Activated CD4-positive, alpha-beta T cell treated with anti-CD3 and anti-CD28 coated beads for 36 hours (primary cell): Measurements from ENCODE around the gene IL13. TPM values are rescaled to one million over a fixed set of nuclear protein-coding genes. Genes with fewer than 3 reads are reported as not detected.

Experiments
- ATAC-seq: fragments of 200-7000 bp; cut with Tn5 transposase; one replicate; pipeline ENCODE4 v1.10.0; 2021; ENCODE audit warnings: mild to moderate bottlenecking, moderate library complexity
- CTCF ChIA-PET: fragments of 350-600 bp; sonication (Branson Sonifier 250); formaldehyde crosslinking; loops from one replicate; lab custom pipeline; 2021; ENCODE audit warnings: antibody characterized with exemption; lab: Charles Lee
- POLR2A ChIA-PET: fragments of 350-600 bp; sonication (Branson Sonifier 250); formaldehyde crosslinking; loops from one replicate; lab custom pipeline; 2021; ENCODE audit warnings: antibody characterized with exemption, inconsistent platforms; lab: Charles Lee
- DNase-seq: peaks from one replicate; pipeline ENCODE4 v3.0.0-alpha.2; 2020
- H3K27ac Mint-ChIP-seq: one replicate; pipeline ENCODE4 v1.8.0; 2021; ENCODE audit warnings: mixed read lengths
- H3K27me3 Mint-ChIP-seq: one replicate; pipeline ENCODE4 v1.8.0; 2021; ENCODE audit warnings: mixed read lengths
- H3K36me3 Mint-ChIP-seq: one replicate; pipeline ENCODE4 v1.8.0; 2021; ENCODE audit warnings: low read depth, mixed read lengths
- H3K4me1 Mint-ChIP-seq: one replicate; pipeline ENCODE4 v1.8.0; 2021; ENCODE audit warnings: mixed read lengths
- H3K4me3 Mint-ChIP-seq: one replicate; pipeline ENCODE4 v1.8.0; 2021; ENCODE audit warnings: mild to moderate bottlenecking, moderate library complexity, mixed read lengths
- H3K9me3 Mint-ChIP-seq: one replicate; pipeline ENCODE4 v1.8.0; 2021; ENCODE audit warnings: low read depth, mixed read lengths
- intact Hi-C, 2 experiments: fragments of 100-400 bp; cut with DNase I in 1 of 2; cut with micrococcal nuclease in 1 of 2; formaldehyde crosslinking; loops; one replicate each; pipeline versions ENCODE4 v1.14.2 to v1.15.1; 2022 to 2024; cut with DNase I, micrococcal nuclease
- total RNA-seq, 2 experiments: library from RNA; stranded (reverse); gene quantifications; one replicate each; pipeline ENCODE4 v1.2.3, GENCODE V29; 2021

IL13 gene
- total RNA-seq, 2 experiments from 2014 or later: 3.9 to 5.5 TPM

- Mint-ChIP-seq H3K27me3 (no peaks in the 10 kb centered on the region), H3K4me1 (peaks cover 22% of the 10 kb centered on the region), H3K27ac (no peak overlapping the region), H3K36me3 (no peaks in the 10 kb centered on the region), H3K4me3 (no peak overlapping the region), H3K9me3 (no peaks in the 10 kb centered on the region)
- ATAC-seq (no peak), DNase-seq (no peak)
- intact Hi-C loops: no loop called here
- ChIA-PET CTCF (interaction anchor here (1.6 kb wide), 1 partner anchor 10 kb away, joined by 4 read pairs; no protein-coding TSS in a partner anchor), POLR2A (interaction anchor here (1.0 kb wide), 1 partner anchor 32 kb away, joined by 3 read pairs; no protein-coding TSS in a partner anchor)
Measured at GRCh38 chr5:132673488-132673887, 15.5 kb downstream of the IL13 start.

DNA sequence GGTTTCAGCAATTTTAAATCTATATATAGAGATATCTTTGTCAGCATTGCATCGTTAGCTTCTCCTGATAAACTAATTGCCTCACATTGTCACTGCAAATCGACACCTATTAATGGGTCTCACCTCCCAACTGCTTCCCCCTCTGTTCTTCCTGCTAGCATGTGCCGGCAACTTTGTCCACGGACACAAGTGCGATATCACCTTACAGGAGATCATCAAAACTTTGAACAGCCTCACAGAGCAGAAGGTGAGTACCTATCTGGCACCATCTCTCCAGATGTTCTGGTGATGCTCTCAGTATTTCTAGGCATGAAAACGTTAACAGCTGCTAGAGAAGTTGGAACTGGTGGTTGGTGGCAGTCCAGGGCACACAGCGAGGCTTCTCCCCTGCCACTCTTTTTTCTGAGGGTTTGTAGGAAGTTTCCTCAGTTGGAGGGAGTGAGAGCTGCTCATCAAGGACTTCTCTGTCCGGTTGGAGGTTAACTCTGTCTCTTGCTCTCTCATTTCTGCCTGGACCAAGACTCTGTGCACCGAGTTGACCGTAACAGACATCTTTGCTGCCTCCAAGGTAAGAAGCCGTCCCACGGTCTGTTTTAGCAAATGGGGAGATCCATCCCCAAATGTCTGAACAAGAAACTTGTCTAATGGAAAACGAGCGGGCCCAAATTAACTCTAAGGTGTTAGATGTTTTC, 16.1 kb downstream of the IL13 start, which contains the start of gene IL4:
Gene IL4 (plus strand): TSS at position 51 of the 692 bp plus-strand sequence. CDS start 62 bp downstream, at position 113.
- intact Hi-C loops: no loop called here
- H3K9me3 Mint-ChIP-seq: no peaks in the 10 kb centered on the region
- peaks cover 22% of the 10 kb centered on the region for H3K4me1 Mint-ChIP-seq
- no peaks in the 10 kb centered on the region for H3K27me3 Mint-ChIP-seq
- ATAC-seq: no peak
- no peaks in the 10 kb centered on the region for H3K36me3 Mint-ChIP-seq
- no peak within 1 kb of the TSS for H3K4me3 Mint-ChIP-seq
- CTCF ChIA-PET: interaction anchor here (0.8 to 1.6 kb wide), 5 partner anchors 11 to 35 kb away, joined by 3 to 5 read pairs (median 3); no protein-coding TSS in a partner anchor
- DNase-seq: no peak
- H3K27ac Mint-ChIP-seq: peak within 1 kb of the TSS; percentile 48
- POLR2A ChIA-PET: interaction anchor here (0.5 to 1.0 kb wide), 3 partner anchors 33 to 41 kb away, joined by 3 to 5 read pairs (median 3); no protein-coding TSS in a partner anchor

DNA sequence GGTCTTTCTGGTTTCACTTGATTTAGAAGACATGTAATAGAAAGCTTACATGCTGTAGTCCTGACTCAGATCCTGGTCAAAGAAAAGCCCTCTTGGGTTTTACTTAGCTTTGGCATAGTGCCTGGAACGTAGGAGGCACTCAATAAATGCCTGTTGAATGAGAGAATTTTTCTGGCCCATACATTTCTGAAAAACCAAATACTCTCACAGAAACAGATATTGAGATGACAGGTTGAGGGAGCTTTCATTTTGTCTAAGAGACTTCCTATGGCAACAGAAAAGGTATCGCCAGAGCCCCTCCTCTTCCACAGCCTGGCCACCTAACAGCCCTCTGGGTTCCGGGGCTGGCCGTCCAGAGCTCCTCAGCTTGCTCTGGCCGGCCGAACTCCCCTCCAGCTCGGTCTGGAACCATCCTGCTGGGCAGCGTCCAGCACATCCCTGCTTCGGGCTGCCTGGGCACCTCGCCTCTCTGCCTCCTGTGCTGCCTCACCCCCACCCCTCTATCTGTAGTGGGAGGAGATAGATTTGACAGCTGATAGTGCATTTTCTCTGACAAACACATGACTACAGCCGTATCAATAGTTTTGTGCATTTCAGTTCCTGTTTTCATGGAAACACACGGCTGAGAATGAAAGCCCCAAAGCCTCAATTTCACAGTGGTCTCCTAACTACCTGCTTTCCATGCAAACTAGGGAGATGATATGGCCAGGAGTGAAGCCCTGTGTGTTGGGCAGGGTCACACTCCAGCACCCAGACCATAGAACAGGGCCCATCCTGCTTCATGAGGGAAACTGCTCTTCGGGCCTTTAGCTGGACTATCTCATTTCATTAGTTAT, 16.9 kb downstream of the IL13 start:
- intact Hi-C loops: no loop called here
- ChIA-PET CTCF (interaction anchor here (0.8 to 1.6 kb wide), 5 partner anchors 11 to 36 kb away, joined by 3 to 5 read pairs (median 3); no protein-coding TSS in a partner anchor), POLR2A (interaction anchor here (0.5 to 0.6 kb wide), 2 partner anchors 34 to 42 kb away, joined by 3 to 5 read pairs; no protein-coding TSS in a partner anchor)
- peaks cover 22% of the 10 kb centered on the region for H3K4me1 Mint-ChIP-seq
- peak overlapping the region; percentile 48 for H3K27ac Mint-ChIP-seq
- no peak overlapping the region for H3K4me3 Mint-ChIP-seq
- DNase-seq (no peak), ATAC-seq (peak; percentile 75)
- no peaks in the 10 kb centered on the region for H3K27me3 Mint-ChIP-seq
- H3K9me3 Mint-ChIP-seq: no peaks in the 10 kb centered on the region
- H3K36me3 Mint-ChIP-seq: no peaks in the 10 kb centered on the region

DNA sequence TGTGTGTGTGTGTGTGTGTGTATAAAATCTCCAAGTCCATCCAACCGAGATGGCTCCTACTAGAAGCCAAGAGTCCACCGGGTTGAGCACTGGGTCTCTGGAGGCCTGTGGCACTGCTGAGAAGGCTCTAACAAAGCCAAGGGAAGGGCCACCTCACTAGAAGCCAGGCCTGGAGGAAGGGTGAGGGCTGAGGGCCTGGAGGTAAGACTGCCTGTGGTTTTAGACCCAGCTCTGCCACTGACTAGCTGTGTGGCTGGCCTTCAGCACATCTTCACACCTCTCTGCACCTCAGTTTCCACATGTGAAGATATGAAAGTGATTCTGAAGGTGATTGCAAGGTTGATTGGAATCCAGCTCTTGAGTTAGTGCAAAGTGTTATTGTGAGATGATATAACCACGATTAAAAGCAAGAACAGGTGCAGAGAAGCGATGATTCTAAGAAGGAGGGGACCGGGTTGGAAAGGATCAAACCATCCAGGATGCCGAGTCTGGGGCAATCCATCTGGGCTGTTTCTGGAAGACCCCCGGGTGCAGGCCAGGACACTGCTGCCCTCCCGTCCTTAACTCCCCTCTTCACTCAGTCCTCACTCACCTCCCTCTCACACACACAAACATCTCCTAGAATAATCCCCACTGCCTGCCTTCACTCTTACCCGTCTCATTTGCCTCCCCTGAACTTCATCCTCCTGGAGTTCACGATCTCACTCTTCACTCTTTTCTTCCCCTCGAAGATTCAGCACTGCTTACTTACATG, 18.1 kb downstream of the IL13 start:
- intact Hi-C loops: no loop called here
- DNase-seq (no peak), ATAC-seq (no peak)
- POLR2A ChIA-PET: no interaction called here
- H3K27ac Mint-ChIP-seq: no peak overlapping the region
- no peaks in the 10 kb centered on the region for H3K36me3 Mint-ChIP-seq
- H3K27me3 Mint-ChIP-seq: no peaks in the 10 kb centered on the region
- no peaks in the 10 kb centered on the region for H3K9me3 Mint-ChIP-seq
- peaks cover 22% of the 10 kb centered on the region for H3K4me1 Mint-ChIP-seq
- H3K4me3 Mint-ChIP-seq: no peak overlapping the region
- CTCF ChIA-PET: no interaction called here

- Mint-ChIP-seq H3K27me3 (no peaks in the 10 kb centered on the region), H3K4me3 (no peak overlapping the region), H3K27ac (no peak overlapping the region), H3K36me3 (no peaks in the 10 kb centered on the region), H3K9me3 (no peaks in the 10 kb centered on the region), H3K4me1 (peaks cover 22% of the 10 kb centered on the region)
- DNase-seq (no peak), ATAC-seq (no peak)
- CTCF ChIA-PET: interaction anchor here (0.8 kb wide), 1 partner anchor 19 kb away, joined by 3 read pairs; the partner anchor contains the start of gene IL13
- POLR2A ChIA-PET: interaction anchor here (0.7 kb wide), 1 partner anchor 199 kb away, joined by 3 read pairs; no protein-coding TSS in a partner anchor
- intact Hi-C loops: no loop called here
Measured at GRCh38 chr5:132677191-132677590, 19.2 kb downstream of the IL13 start.

GRCh38 chr5:132677682-132678400, 19.9 kb downstream of the IL13 start:
- Mint-ChIP-seq H3K27me3 (no peaks in the 10 kb centered on the region), H3K36me3 (no peaks in the 10 kb centered on the region), H3K4me3 (no peak overlapping the region), H3K9me3 (no peaks in the 10 kb centered on the region), H3K4me1 (peaks cover 22% of the 10 kb centered on the region), H3K27ac (no peak overlapping the region)
- intact Hi-C loops: no loop called here
- ATAC-seq (no peak), DNase-seq (no peak)
- ChIA-PET CTCF (interaction anchor here (1.0 kb wide), 1 partner anchor 14 kb away, joined by 3 read pairs; no protein-coding TSS in a partner anchor), POLR2A (interaction anchor here (0.7 kb wide), 1 partner anchor 199 kb away, joined by 3 read pairs; no protein-coding TSS in a partner anchor)

DNA sequence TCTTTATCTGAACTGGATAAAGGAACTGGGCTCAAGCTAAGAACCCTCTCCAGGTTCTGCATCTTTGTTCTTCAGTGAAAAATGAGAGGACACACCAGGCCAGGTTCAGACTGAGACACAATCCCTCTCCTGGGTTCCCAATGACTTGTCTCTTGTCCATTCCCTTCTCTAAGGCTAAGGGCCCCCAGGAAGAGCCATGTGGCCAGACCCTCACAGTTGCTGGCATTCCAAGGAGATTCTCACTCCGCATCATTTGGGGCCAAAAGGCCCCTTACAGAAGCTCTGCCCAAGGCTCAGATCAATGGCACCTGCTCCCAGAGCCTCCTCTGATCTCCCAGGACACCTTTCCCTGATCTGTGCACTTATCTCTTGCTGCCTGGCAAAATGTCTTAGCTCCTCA, 20.8 kb downstream of the IL13 start:
- no peak overlapping the region for H3K4me3 Mint-ChIP-seq
- CTCF ChIA-PET: interaction anchor here (1.0 kb wide), 2 partner anchors 15 to 938 kb away, joined by 3 read pairs; no protein-coding TSS in a partner anchor
- ATAC-seq (no peak), DNase-seq (no peak)
- H3K9me3 Mint-ChIP-seq: no peaks in the 10 kb centered on the region
- no peaks in the 10 kb centered on the region for H3K27me3 Mint-ChIP-seq
- H3K27ac Mint-ChIP-seq: no peak overlapping the region
- POLR2A ChIA-PET: interaction anchor here (0.7 kb wide), 1 partner anchor 128 kb away, joined by 4 read pairs; no protein-coding TSS in a partner anchor
- H3K4me1 Mint-ChIP-seq: peaks cover 18% of the 10 kb centered on the region
- intact Hi-C loops: no loop called here
- no peaks in the 10 kb centered on the region for H3K36me3 Mint-ChIP-seq

GRCh38 chr5:132679166-132679565, 21.2 kb downstream of the IL13 start:
- Mint-ChIP-seq H3K9me3 (no peaks in the 10 kb centered on the region), H3K27ac (no peak overlapping the region), H3K27me3 (no peaks in the 10 kb centered on the region), H3K4me1 (peaks cover 14% of the 10 kb centered on the region), H3K36me3 (no peaks in the 10 kb centered on the region), H3K4me3 (no peak overlapping the region)
- ChIA-PET CTCF (interaction anchor here (1.0 kb wide), 1 partner anchor 939 kb away, joined by 3 read pairs; no protein-coding TSS in a partner anchor), POLR2A (no interaction called here)
- DNase-seq: no peak
- no peak for ATAC-seq
- intact Hi-C loops: no loop called here

GRCh38 chr5:132679717-132680380, 21.9 kb downstream of the IL13 start:
- H3K27me3 Mint-ChIP-seq: no peaks in the 10 kb centered on the region
- ChIA-PET POLR2A (no interaction called here), CTCF (interaction anchor here (1.0 kb wide), 1 partner anchor 939 kb away, joined by 3 read pairs; no protein-coding TSS in a partner anchor)
- no peaks in the 10 kb centered on the region for H3K9me3 Mint-ChIP-seq
- DNase-seq (no peak), ATAC-seq (no peak)
- H3K4me3 Mint-ChIP-seq: no peak overlapping the region
- H3K36me3 Mint-ChIP-seq: no peaks in the 10 kb centered on the region
- peaks cover 14% of the 10 kb centered on the region for H3K4me1 Mint-ChIP-seq
- intact Hi-C loops: no loop called here
- H3K27ac Mint-ChIP-seq: no peak overlapping the region
